DMS79 treated with DMSO at 0.1 percent for 48 hours (cell line): ENCODE data around the gene IQSEC1.
A peak's percentile ranks its signal among the peaks of the same experiment; 100 is the strongest.

Experiments
- DNase-seq: peaks from one replicate; lab custom pipeline; 2025; lab: John Stamatoyannopoulos, UW

The IQSEC1 gene

DNA sequence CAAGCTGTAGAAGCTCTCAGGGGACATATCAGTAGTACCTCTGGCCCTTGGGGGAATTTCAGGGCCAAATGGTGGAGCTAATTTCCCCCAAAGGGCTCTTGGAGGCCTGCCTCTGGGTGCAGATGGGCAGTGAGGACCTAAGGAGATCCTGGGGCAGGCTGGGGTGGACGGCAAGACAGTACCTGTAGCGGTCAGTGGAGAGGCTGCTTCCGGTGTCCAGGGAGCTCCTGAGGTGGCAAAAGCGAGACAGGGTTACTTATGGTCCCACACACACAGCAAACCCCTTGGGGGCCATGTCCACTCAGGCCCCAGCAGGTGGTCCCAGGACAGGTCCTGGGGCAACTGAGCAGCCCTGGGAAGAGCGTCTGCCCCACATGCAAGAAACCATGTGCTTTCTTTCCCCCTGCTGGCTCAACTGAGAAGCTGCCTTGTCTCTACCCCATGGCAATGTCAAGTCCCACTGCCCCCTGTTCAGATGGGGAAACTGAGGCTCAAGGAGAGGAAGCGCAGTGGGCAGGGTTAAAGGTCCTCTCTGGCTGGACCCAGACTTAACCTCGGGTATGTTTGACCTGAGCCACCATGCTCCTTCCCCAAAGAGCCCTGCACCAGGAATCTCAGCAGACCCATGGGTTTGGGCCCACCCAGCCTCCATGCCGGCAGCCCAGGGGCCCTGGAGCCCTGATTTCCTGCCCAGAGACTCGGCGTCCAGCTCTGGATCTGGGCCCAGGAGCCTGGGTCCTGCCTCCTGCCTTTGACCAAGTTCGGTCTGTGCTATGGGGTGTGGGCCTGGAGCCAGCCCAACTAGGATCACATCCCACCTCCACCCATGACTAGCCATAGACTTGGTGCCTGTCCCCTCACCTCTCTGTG lies 25.7 kb downstream of the IQSEC1 start:
- no peak for DNase-seq

DNA sequence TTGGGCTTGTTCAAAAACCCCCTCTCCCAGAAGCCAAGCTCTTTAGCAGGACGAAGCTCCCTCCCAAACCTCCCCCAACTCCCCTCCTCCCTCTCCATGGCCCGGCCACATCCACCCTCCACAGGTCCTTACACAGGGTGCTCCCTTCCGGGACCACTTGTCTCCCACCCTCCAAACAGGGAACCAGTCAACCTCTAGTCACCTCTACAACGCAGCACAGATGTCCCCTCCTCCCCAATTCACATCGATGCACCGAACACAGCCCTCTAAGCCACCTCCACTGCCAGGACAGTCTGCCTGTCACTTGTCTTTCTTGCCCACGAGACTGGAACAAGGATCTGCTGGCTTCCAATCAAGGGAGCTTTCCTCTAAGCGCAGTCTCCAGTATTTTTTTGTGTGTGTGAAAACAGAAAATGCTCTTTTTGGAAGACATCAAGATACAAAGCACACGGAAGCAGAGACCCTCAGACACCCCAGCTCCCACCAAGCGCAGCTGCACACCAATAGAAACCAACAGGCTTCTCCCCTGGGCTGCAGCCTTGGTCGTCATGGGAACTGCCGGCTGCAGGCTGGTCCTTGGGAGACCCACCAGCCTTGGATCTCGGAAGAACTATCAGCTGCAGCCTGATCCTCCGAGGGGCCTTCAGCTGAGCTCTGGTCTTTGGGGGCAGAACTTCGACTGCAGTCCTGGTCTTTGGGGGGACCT lies 26.5 kb downstream of the IQSEC1 start:
- no peak for DNase-seq

DNA sequence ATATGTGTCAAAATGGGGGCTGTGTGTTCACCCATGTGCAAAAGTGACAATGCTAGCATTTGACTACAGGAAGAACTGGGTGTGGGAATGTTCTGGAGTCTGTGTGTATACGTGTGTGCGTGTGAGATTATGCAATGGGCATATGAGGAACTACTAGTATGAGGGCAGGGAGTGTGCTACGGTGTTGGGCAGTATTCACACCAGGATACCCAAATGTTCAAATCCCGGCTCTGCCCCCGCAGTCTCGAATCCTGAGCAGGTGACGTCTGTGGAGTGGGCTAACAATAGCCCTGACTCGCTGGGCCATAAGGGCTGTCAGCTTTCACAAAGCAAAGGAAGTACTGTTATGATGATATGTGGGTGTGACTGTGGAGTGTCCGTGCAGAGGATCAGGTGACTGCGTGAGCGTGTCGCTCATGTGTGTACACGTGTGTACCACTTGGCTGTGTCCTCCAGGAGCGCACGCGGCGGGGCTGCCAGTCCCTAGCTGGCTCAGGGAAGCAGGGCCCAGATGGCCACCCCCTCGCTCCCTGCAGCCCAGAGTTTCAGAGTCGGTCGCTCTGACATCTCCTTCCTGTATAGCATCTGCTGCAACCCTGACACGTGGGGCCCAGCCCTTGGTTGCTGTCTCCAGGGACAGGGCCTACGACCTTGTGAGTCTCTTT lies 27.2 kb downstream of the IQSEC1 start:
- no peak for DNase-seq

DNA sequence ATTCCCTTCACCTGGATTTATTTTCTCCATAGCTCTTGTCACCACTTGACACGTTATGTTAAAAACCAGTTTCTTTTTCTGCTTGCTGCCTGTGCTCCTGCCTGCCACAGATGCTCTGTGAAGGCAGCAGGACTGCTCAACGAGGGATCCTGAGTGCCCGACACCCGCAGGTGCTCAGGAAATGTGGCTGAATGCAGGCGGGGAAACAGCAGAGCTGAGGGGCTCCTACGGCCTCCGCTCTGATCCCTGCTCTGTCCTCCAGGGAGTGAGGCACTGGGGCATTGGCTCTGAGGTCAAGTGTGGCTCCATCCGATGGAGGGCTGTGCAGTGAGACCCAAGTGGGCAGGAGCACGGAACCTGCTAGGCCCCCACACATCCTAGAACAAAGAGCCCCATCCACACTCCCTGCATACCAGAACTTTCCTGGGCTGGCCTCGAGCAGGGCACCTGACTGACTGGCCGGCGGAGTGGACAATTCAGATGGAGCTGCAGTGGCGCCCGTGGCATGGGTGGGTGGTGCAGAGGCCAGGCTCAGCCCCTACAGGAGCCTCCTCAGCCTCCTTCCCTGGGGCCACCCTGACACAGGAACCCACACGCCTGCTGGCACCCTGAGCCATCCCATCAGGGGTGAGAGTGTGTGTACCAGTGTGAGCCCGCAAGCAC lies 27.9 kb downstream of the IQSEC1 start:
- peak; percentile 21 for DNase-seq

DNA sequence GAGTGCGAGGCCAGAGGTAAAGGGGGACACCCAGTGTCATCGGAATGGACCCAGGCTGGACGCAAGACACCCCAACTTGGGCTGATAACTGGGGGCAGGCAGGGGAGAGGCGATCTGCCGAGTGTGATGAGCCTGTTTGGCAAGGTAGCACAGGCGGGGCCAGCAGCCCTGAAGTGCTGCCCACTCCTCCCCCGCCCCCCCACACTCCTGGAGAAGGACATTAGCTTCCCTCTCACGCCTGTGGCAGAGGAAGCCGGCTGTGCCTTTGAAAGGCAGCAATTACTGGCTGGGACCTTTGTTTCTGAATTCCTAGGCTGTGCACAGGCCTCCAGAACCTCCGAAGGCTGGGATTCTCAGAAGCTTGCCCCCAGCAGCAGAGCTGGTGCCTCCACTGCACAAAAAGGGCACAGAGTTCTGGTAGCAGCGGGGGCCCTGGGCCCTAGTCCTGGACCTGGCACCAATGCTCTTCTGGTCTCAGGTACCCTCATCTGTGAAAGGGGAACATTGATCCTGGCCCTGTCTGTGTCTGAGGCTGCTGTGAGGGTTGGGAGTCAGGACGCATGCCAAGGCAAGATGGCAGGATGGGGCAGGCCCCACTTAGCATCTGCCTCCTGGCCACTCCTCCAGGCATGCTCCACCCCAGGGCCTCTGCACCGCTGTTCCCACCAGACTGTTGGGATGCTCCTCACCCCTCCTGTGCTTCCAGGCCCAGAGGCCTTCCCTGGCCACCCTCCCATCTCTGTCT lies 28.6 kb downstream of the IQSEC1 start:
- peak; percentile 21 for DNase-seq

DNA sequence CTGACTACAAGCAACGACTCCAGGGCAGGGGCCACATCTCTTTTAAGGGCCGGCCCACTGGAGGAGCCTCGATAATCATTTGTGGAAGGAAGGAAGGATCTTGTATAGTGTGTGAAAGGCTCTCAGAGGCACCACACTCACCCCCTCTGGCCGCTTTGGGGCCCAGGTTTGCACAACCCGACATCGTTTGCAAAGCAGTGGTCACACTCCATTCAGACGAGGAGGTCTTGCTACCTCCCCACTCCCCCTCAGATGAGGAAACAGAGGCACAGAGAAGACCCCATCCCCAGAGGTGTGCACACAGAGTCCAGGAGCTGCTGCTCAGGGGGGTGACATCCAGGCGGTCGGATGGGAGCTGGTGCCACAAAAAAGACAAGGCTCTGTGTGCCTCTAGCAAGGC lies 29.6 kb downstream of the IQSEC1 start:
- DNase-seq = no peak

DNA sequence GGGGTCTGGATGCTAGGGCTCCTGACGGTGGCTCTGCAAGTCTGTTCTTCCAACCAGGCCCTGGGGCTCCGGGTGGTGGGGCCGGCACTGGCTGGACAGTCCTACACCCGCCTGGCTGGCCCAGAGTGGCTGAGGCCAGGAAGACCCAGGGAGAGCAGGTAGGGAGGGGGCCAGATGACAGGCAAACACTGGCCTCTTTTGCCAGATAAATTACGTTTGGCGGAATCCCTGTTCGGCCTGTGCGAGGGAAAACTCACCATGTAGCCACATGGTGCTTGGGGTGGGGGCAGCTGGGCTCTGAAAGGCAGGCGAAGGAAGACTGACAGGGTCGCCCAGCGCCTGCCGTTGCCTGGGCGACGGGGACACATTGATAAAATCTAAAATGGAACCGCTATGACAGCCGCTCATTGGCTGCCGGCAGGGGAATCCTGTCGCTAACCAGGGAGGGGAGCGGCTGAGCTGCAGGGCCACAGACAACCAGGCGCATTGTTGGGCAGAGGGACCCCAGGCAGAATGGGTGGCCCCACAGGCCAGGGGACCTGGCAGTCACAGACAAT lies 30.4 kb downstream of the IQSEC1 start:
- no peak for DNase-seq

DNA sequence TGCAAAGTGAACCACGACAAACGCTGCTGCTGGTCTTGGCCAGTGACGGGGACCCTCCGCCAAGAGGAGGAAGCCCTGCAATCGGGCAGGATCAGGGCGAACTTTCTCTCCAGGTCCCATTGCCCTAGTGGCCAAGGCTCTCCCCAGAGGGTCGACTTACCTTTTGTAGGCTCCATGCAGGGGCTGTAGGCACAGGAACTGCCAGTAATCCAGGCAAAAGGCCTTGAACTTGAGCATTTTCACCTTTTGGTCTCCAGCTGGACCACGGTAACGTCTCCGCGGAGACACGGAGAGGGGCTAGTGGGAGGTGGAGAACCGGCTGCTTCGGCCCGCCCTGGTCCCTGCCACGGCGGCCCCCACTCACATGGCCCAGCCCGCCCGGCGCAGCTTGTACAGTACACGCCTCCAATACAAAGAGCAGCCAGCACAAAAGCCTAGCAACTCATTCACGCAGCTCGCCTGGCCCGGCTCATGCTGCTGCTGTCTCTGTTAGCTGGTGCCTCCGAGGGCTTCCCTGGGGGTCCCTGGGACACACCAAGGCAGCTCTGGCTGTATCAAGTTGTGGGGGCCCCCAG lies 31.0 kb downstream of the IQSEC1 start:
- no peak for DNase-seq

DNA sequence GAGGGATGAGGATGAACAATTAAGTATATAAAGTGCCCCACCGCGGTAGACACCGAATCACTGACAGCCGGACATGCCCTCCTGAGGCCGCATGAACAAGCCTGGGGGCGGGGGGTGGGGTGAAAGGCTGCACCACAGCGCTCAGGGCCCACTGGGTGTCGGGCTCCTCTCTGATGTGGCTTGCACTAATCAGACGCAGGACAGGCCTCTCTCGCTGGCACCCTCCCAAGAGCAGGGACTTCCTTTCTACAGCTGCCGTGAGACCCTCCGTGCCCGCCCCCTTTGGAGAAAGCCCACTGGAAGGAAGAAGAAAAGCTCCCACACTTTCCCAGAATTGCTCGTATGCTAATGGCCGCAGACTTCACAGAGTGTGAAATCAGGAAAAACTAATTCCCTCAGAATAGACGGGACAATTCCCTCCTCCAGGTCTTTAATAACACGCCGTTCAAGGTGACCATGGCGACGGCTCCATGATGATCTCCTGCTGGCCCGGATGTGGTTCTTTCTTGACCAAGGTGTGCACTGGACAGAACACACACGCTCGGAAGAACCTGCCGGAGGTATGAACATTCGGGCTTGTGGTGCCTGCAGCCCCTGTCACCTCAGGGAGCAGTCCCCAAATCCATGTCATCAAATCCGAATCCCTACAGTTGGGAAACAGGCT lies 32.0 kb downstream of the IQSEC1 start:
- no peak for DNase-seq

DNA sequence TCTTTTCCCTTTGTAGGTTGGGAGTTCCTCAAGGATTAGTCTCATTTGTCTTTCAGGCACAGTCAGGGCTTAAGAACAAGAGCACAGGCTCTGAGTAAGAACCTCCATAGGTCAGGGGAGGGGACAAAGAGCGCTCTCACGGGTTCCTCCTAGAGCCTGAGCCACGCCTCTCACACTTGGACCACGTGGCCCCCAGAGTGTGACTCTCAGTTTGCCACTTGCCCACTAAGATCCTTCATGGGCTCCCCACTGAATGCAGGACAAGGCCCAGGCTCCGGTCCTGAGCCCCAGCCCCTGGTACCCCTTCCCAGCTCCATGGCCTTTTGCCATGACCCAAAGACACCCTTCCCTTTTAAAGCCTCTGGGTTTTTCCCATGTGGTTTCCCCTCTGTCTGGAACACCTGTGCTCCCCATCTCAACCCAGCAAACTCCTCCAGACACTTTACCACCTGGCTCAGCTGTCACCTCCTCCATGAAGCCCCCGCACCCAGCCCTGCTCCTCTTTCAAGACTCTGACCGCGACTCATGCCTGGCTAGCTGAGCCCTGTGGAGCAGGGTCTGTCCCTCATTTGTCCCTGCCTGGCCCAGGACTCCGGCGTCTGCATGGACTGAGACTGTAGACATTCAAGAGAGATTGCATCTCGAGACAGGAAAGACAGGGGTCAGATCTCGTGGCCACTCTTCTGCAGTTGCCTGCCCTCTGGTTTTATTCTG lies 32.7 kb downstream of the IQSEC1 start:
- DNase-seq = no peak

DNA sequence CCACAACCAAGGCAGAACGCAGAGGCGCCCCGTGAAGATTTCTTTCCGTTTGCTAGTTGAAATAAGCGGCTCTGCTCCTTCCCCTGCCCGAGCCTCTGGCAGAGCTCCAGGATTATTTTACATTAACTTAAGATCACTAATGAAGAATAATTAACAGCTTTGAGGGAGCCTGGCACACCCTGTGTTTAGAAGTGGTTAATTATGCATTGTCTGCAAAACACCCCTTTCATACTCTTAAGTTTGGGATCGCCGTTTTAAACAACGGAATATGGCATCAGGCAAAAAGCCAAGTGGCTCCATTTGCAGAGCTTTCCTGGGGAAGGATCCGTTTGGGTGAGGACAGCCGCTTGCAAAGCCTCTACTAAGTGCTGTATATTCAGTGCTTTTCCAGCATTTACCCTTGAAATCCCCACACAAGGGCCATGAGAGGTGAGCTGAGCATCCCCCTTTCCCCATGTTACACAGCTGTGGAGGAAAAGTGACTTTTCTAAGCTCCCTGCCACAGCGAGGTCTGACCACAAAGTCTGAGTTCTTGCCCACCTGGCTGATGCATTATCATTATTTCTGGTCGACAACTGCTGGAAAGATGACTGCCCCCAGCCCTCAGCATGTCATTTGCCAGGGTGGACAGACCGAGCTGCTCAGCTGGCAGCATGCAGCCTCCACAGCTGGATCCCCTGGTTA lies 33.9 kb downstream of the IQSEC1 start:
- DNase-seq = no peak

DNA sequence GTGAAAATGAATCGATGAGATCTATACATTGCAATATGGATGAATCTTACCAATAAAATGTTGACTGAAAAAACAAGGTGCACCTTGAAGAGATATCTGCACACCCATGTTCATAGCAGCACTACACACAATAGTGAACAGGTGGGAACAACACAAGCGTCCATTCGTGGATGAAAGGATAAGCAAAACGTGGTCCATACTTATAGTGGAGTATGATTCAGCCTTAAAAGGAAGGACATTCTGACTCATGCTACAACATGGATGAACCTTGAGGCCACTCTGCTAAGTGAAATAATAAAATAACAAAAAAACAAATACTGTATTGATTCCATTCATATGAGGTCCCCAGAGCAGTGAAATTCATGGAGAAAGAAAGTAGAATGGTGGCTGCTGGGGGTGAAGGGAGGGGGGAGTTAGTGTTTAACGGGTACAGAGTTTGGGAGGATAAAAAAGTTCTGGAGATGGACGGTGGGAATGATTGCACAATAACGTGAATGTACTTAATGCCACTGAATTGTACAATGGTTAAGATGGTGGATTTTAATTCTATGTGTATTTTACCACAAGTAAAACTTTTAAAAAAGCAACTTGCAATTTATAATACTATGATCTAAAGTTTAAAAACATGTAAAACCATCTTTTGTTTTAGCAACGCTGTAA lies 35.6 kb downstream of the IQSEC1 start:
- DNase-seq = no peak

DNA sequence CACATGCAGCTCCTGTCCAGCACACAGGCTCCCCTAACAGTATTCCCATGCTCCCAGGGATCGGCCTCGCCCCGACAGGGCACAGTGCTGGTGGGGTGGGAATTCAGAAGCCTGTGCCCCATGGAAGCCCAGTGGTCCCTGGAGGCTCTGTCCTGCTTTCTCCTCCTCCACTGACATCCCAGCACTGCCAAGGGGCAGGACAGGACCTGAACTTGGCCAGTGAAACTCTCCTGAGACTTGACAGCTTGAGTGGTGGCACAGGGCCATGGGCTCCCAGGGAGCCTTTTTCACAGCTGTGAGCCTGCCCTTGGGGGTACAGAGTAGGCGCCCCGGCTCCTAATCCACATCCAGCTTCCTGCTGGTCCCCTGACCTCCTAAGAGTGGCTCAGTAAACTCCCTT lies 38.4 kb downstream of the IQSEC1 start:
- DNase-seq = no peak

DNA sequence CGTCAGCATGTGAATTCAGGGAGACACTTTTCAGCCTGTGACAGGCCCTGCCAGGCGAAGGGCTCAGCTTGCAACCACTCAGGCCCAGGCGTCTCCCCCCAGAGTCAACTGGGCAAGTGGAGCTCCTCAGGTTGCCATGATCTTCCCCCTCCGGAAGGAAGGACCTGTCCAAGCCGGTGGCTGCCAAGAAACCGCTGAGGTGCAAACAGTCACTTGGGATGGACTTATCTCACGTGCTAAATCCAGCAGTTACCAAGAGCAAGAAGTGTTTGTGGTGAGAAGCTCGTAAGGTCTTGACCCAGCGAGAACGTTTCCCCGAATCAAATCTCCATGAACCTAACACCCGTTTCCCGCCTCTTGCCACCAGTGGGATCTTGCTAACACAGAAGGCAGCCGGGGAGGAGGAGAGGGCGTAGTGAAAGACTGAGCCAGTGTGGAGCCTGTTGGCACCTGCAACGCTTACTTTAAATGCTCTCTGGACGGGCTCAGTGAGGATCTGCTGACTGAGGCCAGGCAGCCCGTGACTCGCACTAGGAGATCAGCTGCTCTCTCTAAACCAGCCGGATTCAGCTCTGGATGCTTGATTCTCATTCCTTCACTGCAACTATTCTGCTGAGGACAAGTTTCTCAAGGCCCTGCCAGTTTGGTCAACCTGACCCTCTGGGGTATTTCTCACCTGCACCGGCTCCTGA lies 39.0 kb downstream of the IQSEC1 start:
- DNase-seq = no peak

DNA sequence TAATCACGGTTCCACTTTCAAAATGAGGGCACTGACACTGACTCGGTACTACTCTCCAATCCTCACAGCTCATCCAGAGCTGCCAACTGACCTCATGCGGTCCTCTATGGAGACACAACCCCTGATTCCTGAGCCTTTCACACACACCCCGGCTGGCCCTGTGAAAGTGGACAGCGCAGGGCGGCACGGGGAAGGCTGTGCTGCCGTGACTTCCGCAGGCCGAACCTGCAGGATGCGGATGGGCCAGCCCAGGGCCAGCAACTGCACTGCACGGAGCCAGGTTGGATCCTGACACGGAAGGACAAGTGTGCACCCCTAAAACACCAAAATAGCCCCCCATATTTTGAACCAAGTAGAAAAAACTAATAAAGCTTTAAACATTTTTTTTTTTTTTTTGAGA lies 41.0 kb downstream of the IQSEC1 start:
- DNase-seq = no peak

DNA sequence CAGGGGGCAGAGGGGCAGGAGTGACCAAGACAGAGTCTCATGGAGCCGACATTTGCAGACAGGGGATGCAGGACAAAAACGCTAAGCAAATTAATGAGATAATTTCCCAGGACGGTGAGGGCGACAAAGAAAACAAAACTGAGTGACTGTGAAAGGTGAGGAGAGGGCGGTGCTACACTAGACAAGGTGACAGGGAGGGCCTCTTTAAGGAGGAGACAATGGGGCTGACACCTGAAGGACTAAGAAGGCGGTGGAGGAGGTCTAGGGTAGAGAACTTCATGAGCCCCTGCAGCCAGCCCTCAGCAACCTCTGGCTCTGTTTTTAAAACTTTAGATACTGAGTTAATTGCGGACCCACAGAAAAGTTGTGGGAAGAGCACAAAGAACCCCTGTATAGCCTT lies 41.6 kb downstream of the IQSEC1 start:
- DNase-seq = no peak

DNA sequence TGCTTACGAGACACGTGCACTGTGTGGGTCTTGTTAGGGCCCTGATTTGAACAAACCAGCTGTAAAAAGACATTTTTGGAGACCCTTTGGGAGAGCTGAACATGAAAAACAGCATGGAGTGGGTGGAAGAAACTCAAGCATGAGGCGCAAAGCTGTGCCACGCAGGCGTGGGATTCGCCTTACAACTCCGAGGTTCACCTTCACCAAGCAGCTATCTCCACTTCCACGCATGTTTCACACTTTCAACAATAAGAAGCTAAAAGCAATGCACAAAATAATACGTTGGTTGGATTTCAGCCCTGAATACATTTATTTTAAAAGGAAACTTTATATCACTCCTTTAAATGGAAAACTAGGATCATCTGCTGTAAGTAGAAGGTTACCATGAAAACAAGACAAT lies 42.5 kb downstream of the IQSEC1 start:
- DNase-seq = no peak
